Astrocyte of the hippocampus (primary cell): ENCODE results near the gene SAMD9.
"Not testable (repeated sequence)": the region's sequence is repeated elsewhere in the genome, so short reads cannot be mapped to it uniquely, and the experiment has no call there.

Experiments used
- DNase-seq: peaks from one replicate; pipeline ENCODE4 v3.0.0; 2011; ENCODE audit warnings: low read depth, low spot score

Gene SAMD9

GRCh38 chr7:93120592-93121549 lies 3.1 kb upstream of the SAMD9 start:
- no peak for DNase-seq

- peak; percentile 26 for DNase-seq
Measured at GRCh38 chr7:93119191-93119905, 1.6 kb upstream of the SAMD9 start.

- no peak for DNase-seq
Measured at GRCh38 chr7:93117327-93117726, 452 bp downstream of the SAMD9 start.

GRCh38 chr7:93115796-93116195 lies 2.0 kb downstream of the SAMD9 start:
- no peak for DNase-seq

GRCh38 chr7:93108003-93108402 lies 9.8 kb downstream of the SAMD9 start:
- DNase-seq, result no peak

- DNase-seq, result no peak
Measured at GRCh38 chr7:93097388-93097787, 20.4 kb downstream of the SAMD9 start.

GRCh38 chr7:93092757-93093370 lies 24.9 kb downstream of the SAMD9 start:
- DNase-seq, result peak; percentile 19

GRCh38 chr7:93073357-93073756 lies 44.4 kb downstream of the SAMD9 start:
- DNase-seq, result not testable (repeated sequence)

GRCh38 chr7:93062599-93062998 lies 55.2 kb downstream of the SAMD9 start:
- no peak for DNase-seq

- DNase-seq, result no peak
Measured at GRCh38 chr7:93060865-93061264, 56.9 kb downstream of the SAMD9 start.

GRCh38 chr7:93060025-93060424 lies 57.8 kb downstream of the SAMD9 start:
- no peak for DNase-seq

- not testable (repeated sequence) for DNase-seq
Measured at GRCh38 chr7:93056621-93057020, 61.2 kb downstream of the SAMD9 start.

GRCh38 chr7:93055543-93056107 lies 62.2 kb downstream of the SAMD9 start:
- peak; percentile 62 for DNase-seq

- DNase-seq, result no peak
Measured at GRCh38 chr7:93054975-93055374, 62.8 kb downstream of the SAMD9 start.

GRCh38 chr7:93053949-93054943 lies 63.5 kb downstream of the SAMD9 start:
- no peak for DNase-seq

- DNase-seq, result no peak
Measured at GRCh38 chr7:93053209-93053948, 64.4 kb downstream of the SAMD9 start.

GRCh38 chr7:93051660-93052059 lies 66.1 kb downstream of the SAMD9 start:
- no peak for DNase-seq
